Loucy (cell line): ENCODE results near the gene PRAC1.

Source experiments
- CTCF ChIP-seq: fragments of 200-600 bp; sonication (generic); conservative IDR thresholded peaks from 2 replicates; pipeline ENCODE4 v1.5.1; 2014; ENCODE audit warnings: mild to moderate bottlenecking, antibody characterized with exemption, low read length
- EZH2phosphoT487 ChIP-seq: fragments of 200-600 bp; IDR thresholded peaks from 2 replicates; pipeline ENCODE4 v1.6.1; 2018; ENCODE audit warnings: antibody characterized with exemption, mild to moderate bottlenecking, moderate library complexity, borderline replicate concordance

DNA sequence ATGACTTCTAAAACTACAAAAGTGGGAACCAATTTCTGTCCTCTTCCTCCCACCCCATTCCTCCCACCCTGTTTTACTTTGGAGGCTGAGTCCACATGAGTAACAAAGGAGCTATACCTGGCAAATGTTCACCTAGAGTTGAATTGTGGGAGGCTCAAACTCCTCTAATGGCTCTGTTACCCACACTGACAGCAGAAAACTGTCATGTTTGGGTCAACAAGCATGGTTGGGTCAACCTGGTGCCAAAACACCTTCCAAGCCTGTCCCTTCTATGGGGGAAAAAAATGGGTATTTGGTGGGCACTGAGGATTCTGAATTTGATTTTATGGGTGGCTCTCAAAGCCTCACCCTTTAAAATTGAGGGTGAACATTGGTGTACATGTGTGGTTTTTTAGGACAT, 18.2 kb upstream of the PRAC1 start:
- no peak for TF ChIP-seq CTCF
- TF ChIP-seq EZH2phosphoT487, result no peak
